Glutamatergic neuron (in vitro differentiated cells): ENCODE measurements around the gene USP49. TPM values are rescaled to one million over a fixed set of nuclear protein-coding genes. Genes with fewer than 3 reads are reported as not detected.

Experiments
- DNase-seq: peaks from one replicate; pipeline ENCODE4 v3.0.0; 2022
- H3K27ac Mint-ChIP-seq: one replicate; pipeline ENCODE4 v1.8.0; 2020; ENCODE audit warnings: mild to moderate bottlenecking, mixed read lengths, inconsistent platforms; ENCODE audit not compliant: unreplicated experiment
- H3K27me3 Mint-ChIP-seq: one replicate; pipeline ENCODE4 v1.8.0; 2020; ENCODE audit warnings: mild to moderate bottlenecking, moderate library complexity, mixed read lengths, inconsistent platforms; ENCODE audit not compliant: unreplicated experiment
- H3K36me3 Mint-ChIP-seq: one replicate; pipeline ENCODE4 v1.8.0; 2020; ENCODE audit warnings: mild to moderate bottlenecking, mixed read lengths, inconsistent platforms; ENCODE audit not compliant: unreplicated experiment
- H3K4me1 Mint-ChIP-seq: one replicate; pipeline ENCODE4 v1.8.0; 2020; ENCODE audit warnings: mild to moderate bottlenecking, low read depth, mixed read lengths, inconsistent platforms; ENCODE audit not compliant: unreplicated experiment
- H3K4me3 Mint-ChIP-seq: one replicate; pipeline ENCODE4 v1.8.0; 2020; ENCODE audit warnings: mild to moderate bottlenecking, mixed read lengths, inconsistent platforms; ENCODE audit not compliant: unreplicated experiment
- H3K9me3 Mint-ChIP-seq: one replicate; pipeline ENCODE4 v1.8.0; 2020; ENCODE audit warnings: mild to moderate bottlenecking, moderate library complexity, mixed read lengths, inconsistent platforms; ENCODE audit not compliant: unreplicated experiment
- CTCF ChIP-seq: fragments of 200-600 bp; sonication (generic); IDR thresholded peaks from one replicate; pipeline ENCODE4 v1.5.0; 2021; ENCODE audit not compliant: partially characterized antibody, unreplicated experiment
- total RNA-seq: library from RNA; stranded (reverse); fragmentation: NEBNext Ultra II Directional; extraction: Animal tissue kit (Norgen Biotek cat#: 25700); gene quantifications from one replicate; pipeline ENCODE4 v1.2.1, GENCODE V29; 2021; ENCODE audit not compliant: unreplicated experiment

USP49 gene
- total RNA-seq, 1 donor from 2014 or later, result 14.7 TPM

GRCh38 chr6:41914869-41915530 is 19.8 kb upstream of the USP49 start:
- no peak overlapping the region for H3K27ac Mint-ChIP-seq
- no peak overlapping the region for H3K4me3 Mint-ChIP-seq
- no peaks in the 10 kb centered on the region for H3K27me3 Mint-ChIP-seq
- H3K36me3 Mint-ChIP-seq, result no peaks in the 10 kb centered on the region
- no peak for TF ChIP-seq CTCF
- DNase-seq, result no peak
- H3K4me1 Mint-ChIP-seq, result peaks cover 4% of the 10 kb centered on the region
- no peaks in the 10 kb centered on the region for H3K9me3 Mint-ChIP-seq

- TF ChIP-seq CTCF, result no peak
- no peaks in the 10 kb centered on the region for H3K36me3 Mint-ChIP-seq
Measured at GRCh38 chr6:41914343-41914742, 19.2 kb upstream of the USP49 start.

GRCh38 chr6:41909727-41910126 is 14.6 kb upstream of the USP49 start:
- Mint-ChIP-seq H3K4me3 (no peak overlapping the region), H3K4me1 (no peaks in the 10 kb centered on the region)

More at GRCh38 chr6:41914343-41914742, 19.2 kb upstream of the USP49 start:
- H3K4me1 Mint-ChIP-seq, result no peaks in the 10 kb centered on the region
- no peak overlapping the region for H3K27ac Mint-ChIP-seq
- H3K4me3 Mint-ChIP-seq, result no peak overlapping the region
- H3K9me3 Mint-ChIP-seq, result no peaks in the 10 kb centered on the region
- no peaks in the 10 kb centered on the region for H3K27me3 Mint-ChIP-seq
- DNase-seq, result no peak

GRCh38 chr6:41901882-41902519 is 6.8 kb upstream of the USP49 start:
- H3K27ac Mint-ChIP-seq, result no peak overlapping the region
- H3K27me3 Mint-ChIP-seq, result peaks cover 1% of the 10 kb centered on the region
- H3K4me1 Mint-ChIP-seq, result peaks cover 5% of the 10 kb centered on the region
- peaks cover 1% of the 10 kb centered on the region for H3K9me3 Mint-ChIP-seq
- peaks cover 4% of the 10 kb centered on the region for H3K36me3 Mint-ChIP-seq
- peak; percentile 25 for DNase-seq
- no peak for TF ChIP-seq CTCF
- no peak overlapping the region for H3K4me3 Mint-ChIP-seq

More at GRCh38 chr6:41909727-41910126, 14.6 kb upstream of the USP49 start:
- no peaks in the 10 kb centered on the region for H3K9me3 Mint-ChIP-seq
- H3K27ac Mint-ChIP-seq, result no peak overlapping the region
- H3K36me3 Mint-ChIP-seq, result peaks cover 4% of the 10 kb centered on the region
- H3K27me3 Mint-ChIP-seq, result no peaks in the 10 kb centered on the region
- DNase-seq, result no peak
- no peak for TF ChIP-seq CTCF

- no peak for DNase-seq
- TF ChIP-seq CTCF, result no peak
- Mint-ChIP-seq H3K27ac (no peak overlapping the region), H3K9me3 (peaks cover 1% of the 10 kb centered on the region), H3K27me3 (peaks cover 1% of the 10 kb centered on the region), H3K36me3 (no peaks in the 10 kb centered on the region), H3K4me1 (peaks cover 5% of the 10 kb centered on the region), H3K4me3 (no peak overlapping the region)
Measured at GRCh38 chr6:41900861-41901260, 5.7 kb upstream of the USP49 start.
